MM.1S (cell line): ENCODE measurements around the gene NEURL1.

Experiments
- DNase-seq: peaks from one replicate; pipeline ENCODE4 v3.0.0-alpha.2; 2015
- H2AFZ ChIP-seq: fragments of 300-600 bp; sonication (generic); 2 replicates; pipeline ENCODE4 v1.6.0; 2016; ENCODE audit warnings: antibody characterized with exemption, low read length
- H3F3A ChIP-seq: fragments of 300-600 bp; sonication (generic); 2 replicates; pipeline ENCODE4 v1.6.1; 2016; ENCODE audit warnings: mild to moderate bottlenecking, antibody characterized with exemption, low read length, moderate library complexity, mixed read lengths; ENCODE audit not compliant: insufficient read depth
- H3K27ac ChIP-seq: fragments of 300-600 bp; sonication (generic); 2 replicates; pipeline ENCODE4 v1.5.1; 2016; ENCODE audit warnings: mild to moderate bottlenecking, low read length
- H3K27me3 ChIP-seq: fragments of 300-600 bp; sonication (generic); replicated peaks from 2 replicates; pipeline ENCODE4 v1.6.0; 2016; ENCODE audit warnings: low read length; ENCODE audit not compliant: insufficient read depth
- H3K36me3 ChIP-seq: fragments of 300-600 bp; sonication (generic); replicated peaks from 2 replicates; pipeline ENCODE4 v1.6.1; 2016; ENCODE audit warnings: mild to moderate bottlenecking, low read length, mixed read lengths; ENCODE audit not compliant: insufficient read depth
- H3K4me1 ChIP-seq: fragments of 300-600 bp; sonication (generic); 2 replicates; pipeline ENCODE4 v1.6.1; 2016; ENCODE audit warnings: low read length, mixed read lengths
- H3K4me2 ChIP-seq: fragments of 300-600 bp; sonication (generic); 2 replicates; pipeline ENCODE4 v1.6.0; 2016; ENCODE audit warnings: low read depth, low read length
- H3K4me3 ChIP-seq: fragments of 300-600 bp; sonication (generic); 2 replicates; pipeline ENCODE4 v1.5.1; 2016; ENCODE audit warnings: low read length, mixed read lengths
- H3K79me2 ChIP-seq: fragments of 300-600 bp; sonication (generic); 2 replicates; pipeline ENCODE4 v1.6.1; 2016; ENCODE audit warnings: mixed run types, low read length, mixed read lengths
- H3K9ac ChIP-seq: fragments of 300-600 bp; sonication (generic); 2 replicates; pipeline ENCODE4 v1.6.1; 2016; ENCODE audit warnings: low read length, mixed read lengths
- H3K9me2 ChIP-seq: fragments of 300-600 bp; sonication (generic); replicated peaks from 2 replicates; pipeline ENCODE4 v1.6.1; 2016; ENCODE audit warnings: mild to moderate bottlenecking, low read length, mixed read lengths; ENCODE audit not compliant: insufficient read depth
- H3K9me3 ChIP-seq: fragments of 300-600 bp; sonication (generic); replicated peaks from 2 replicates; pipeline ENCODE4 v1.6.1; 2016; ENCODE audit warnings: mild to moderate bottlenecking, low read length, mixed read lengths; ENCODE audit not compliant: insufficient read depth
- H4K20me1 ChIP-seq: fragments of 300-600 bp; sonication (generic); 2 replicates; pipeline ENCODE4 v1.6.1; 2016; ENCODE audit warnings: mild to moderate bottlenecking, low read length, moderate library complexity, mixed read lengths; ENCODE audit not compliant: insufficient read depth
- CTCF ChIP-seq: fragments of 300-600 bp; sonication (generic); IDR thresholded peaks from 2 replicates; pipeline ENCODE4 v1.5.1; 2016; ENCODE audit warnings: antibody characterized with exemption, low read length, mixed read lengths
- EZH2 ChIP-seq: fragments of 300-600 bp; sonication (generic); optimal IDR thresholded peaks from 2 replicates; pipeline ENCODE3; 2017; ENCODE audit warnings: low read depth, mild to moderate bottlenecking, antibody characterized with exemption, low read length, mixed read lengths
- EZH2phosphoT487 ChIP-seq: fragments of 300-600 bp; sonication (generic); IDR thresholded peaks from 2 replicates; pipeline ENCODE4 v1.6.1; 2018; ENCODE audit warnings: antibody characterized with exemption, low read length

Gene NEURL1

DNA sequence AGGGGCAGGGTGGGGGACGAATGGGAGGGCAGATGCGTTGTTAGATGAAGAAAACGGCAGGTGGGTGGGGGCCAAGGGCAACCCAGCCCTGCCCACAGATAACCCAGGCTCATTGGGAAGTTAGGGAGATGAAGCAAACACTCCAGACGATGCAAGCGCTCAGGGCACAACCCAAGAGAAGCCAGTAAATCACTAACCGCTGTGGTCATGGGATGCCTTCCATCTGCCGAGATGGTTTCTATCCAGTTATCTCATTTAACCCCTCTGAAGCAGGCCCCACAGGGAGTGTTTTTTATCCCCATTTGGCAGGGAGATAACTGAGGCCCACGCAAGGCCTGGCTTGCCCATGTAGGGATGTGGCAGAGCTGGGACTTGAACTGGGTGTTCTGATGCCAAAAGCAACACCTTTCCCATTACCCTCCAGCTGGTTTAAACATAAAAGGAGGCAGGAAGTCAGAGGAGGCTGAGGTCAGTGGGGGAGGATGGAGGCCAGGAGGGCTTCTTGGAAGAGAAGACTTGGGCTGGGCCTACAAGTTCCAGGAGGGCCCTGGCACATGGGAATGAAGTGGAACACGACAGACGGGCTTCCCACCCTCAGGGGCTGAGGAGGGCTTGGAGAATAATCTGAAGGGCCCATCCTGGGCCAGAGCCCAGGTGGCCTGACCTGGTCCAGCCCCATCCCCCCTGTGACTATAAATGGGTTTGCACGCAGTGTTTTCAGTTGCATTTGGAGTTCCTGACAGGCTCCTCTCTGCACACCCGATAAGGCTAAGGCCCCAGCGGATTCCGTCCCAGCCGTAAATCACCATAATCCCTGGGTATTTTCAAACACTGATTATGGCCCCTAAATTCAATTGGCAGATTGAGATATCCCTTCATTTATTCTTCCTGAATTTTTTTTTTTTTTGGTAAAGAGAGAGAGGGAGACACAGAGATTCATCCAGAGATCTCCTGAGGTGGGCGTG is 80.9 kb downstream of the NEURL1 start:
- no peak for TF ChIP-seq EZH2
- no peak for TF ChIP-seq EZH2phosphoT487
- H3K4me3 ChIP-seq: no peak overlapping the region

GRCh38 chr10:103575416-103576075 is 82.0 kb downstream of the NEURL1 start:
- H3K36me3 ChIP-seq: no peaks in the 10 kb centered on the region
- DNase-seq: no peak

More for the DNA sequence above, 80.9 kb downstream of the NEURL1 start:
- Histone ChIP-seq H3K9me3 (no peaks in the 10 kb centered on the region), H3K9ac (no peak overlapping the region), H2AFZ (no peak overlapping the region), H3K79me2 (no peaks in the 10 kb centered on the region), H3K27ac (no peak overlapping the region), H3F3A (peaks cover 4% of the 10 kb centered on the region; the same call in 1 of the 2 replicates), H3K9me2 (no peaks in the 10 kb centered on the region), H3K27me3 (no peaks in the 10 kb centered on the region), H3K36me3 (no peaks in the 10 kb centered on the region), H3K4me2 (no peak overlapping the region), H4K20me1 (no peaks in the 10 kb centered on the region), H3K4me1 (peaks cover 13% of the 10 kb centered on the region)
- no peak for DNase-seq

DNA sequence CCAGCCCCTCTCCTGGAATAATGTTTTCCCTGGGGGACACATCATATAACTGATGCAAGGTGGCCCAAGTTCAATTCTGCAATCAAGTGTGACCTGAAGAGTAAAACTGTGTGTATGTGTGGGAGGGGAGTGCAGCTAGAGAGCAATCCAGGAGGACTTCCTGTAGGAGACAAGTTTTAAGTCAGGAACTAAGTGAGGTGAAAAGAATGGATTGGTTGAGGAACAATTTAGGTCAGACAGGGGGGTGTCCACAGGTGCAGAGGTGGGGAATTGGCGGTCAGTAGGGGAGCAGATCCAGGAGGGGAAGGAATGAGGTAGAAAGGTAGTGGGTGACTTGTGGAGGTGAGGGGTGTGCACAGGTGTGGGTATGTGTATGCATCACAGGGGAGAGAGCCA is 82.6 kb downstream of the NEURL1 start:
- Histone ChIP-seq H3K4me3 (no peak overlapping the region), H3K9ac (no peak overlapping the region), H3K79me2 (no peaks in the 10 kb centered on the region), H3K36me3 (no peaks in the 10 kb centered on the region), H3K27ac (no peak overlapping the region), H3K27me3 (no peaks in the 10 kb centered on the region), H3K9me3 (no peaks in the 10 kb centered on the region), H3K4me2 (no peak overlapping the region), H3F3A (peaks cover 4% of the 10 kb centered on the region; the same call in 1 of the 2 replicates), H3K4me1 (peaks cover 15% of the 10 kb centered on the region), H4K20me1 (no peaks in the 10 kb centered on the region), H3K9me2 (no peaks in the 10 kb centered on the region), H2AFZ (no peak overlapping the region)
- TF ChIP-seq CTCF (no peak), EZH2phosphoT487 (no peak), EZH2 (no peak)
- no peak for DNase-seq

More at GRCh38 chr10:103575416-103576075, 82.0 kb downstream of the NEURL1 start:
- no peak overlapping the region for H3K9ac ChIP-seq
- TF ChIP-seq CTCF (no peak), EZH2 (no peak), EZH2phosphoT487 (no peak)
- H4K20me1 ChIP-seq: no peaks in the 10 kb centered on the region
- H3F3A ChIP-seq: peaks cover 4% of the 10 kb centered on the region; the same call in 1 of the 2 replicates
- H3K4me1 ChIP-seq: peaks cover 15% of the 10 kb centered on the region
- H3K4me3 ChIP-seq: no peak overlapping the region
- no peaks in the 10 kb centered on the region for H3K79me2 ChIP-seq
- H3K9me2 ChIP-seq: no peaks in the 10 kb centered on the region
- H3K9me3 ChIP-seq: no peaks in the 10 kb centered on the region
- H3K4me2 ChIP-seq: no peak overlapping the region
- no peaks in the 10 kb centered on the region for H3K27me3 ChIP-seq
- no peak overlapping the region for H2AFZ ChIP-seq
- H3K27ac ChIP-seq: no peak overlapping the region
